ENCODE measurements around the gene G3BP2.
"Not testable (repeated sequence)": the region's sequence is repeated elsewhere in the genome, so short reads cannot be mapped to it uniquely, and the experiment has no call there.

The G3BP2 gene

DNA sequence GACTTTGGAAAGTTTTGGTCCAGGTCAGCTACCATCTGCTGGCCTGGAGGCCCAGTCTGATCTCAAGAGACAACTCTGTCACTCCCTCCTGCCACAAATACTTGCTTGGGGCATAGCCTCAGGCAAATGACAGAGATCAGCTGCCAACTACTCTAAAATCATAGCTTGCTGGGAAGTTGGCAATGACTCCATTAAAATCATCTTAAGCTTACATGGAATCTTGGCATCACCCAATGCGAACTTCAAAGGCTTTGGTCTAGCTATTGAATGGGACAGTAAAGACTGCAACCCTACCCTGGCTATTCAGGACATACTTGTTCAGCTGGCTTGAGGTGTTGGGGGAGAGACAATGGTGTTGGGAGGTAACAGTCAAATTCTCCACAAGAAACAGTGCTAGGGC is 44.2 kb upstream of the G3BP2 start:
- Histone ChIP-seq H3K4me3 (ENCODE audit: insufficient read depth, low read length, poor library complexity, severe bottlenecking) (no peak overlapping the region), H3K9ac (ENCODE audit: low read length) (no peak overlapping the region), H3F3A (ENCODE audit: insufficient read depth) (no peaks in the 10 kb centered on the region), H3K9me3 (ENCODE audit: insufficient read depth, low read length) (no peaks in the 10 kb centered on the region), H3K9me2 (replicated peaks; ENCODE audit: insufficient read depth, low read length) (no peaks in the 10 kb centered on the region), H4K20me1 (ENCODE audit: low read depth, low read length) (no peaks in the 10 kb centered on the region), H3K27me3 (ENCODE audit: low read length) (no peaks in the 10 kb centered on the region), H3K79me2 (ENCODE audit: insufficient read depth, low read length) (no peaks in the 10 kb centered on the region), H3K27ac (ENCODE audit: low read depth, low read length) (no peak overlapping the region), H3K36me3 (ENCODE audit: low read length) (no peaks in the 10 kb centered on the region), H2AFZ (ENCODE audit: low read depth, low read length, severe bottlenecking) (no peak overlapping the region), H3K4me2 (ENCODE audit: low read depth, low read length, poor library complexity, severe bottlenecking) (no peak overlapping the region)
- TF ChIP-seq EZH2phosphoT487 (conservative IDR thresholded peaks at IDR 0.05; ENCODE audit: low read length): no peak
- TF ChIP-seq, protein P1, sequence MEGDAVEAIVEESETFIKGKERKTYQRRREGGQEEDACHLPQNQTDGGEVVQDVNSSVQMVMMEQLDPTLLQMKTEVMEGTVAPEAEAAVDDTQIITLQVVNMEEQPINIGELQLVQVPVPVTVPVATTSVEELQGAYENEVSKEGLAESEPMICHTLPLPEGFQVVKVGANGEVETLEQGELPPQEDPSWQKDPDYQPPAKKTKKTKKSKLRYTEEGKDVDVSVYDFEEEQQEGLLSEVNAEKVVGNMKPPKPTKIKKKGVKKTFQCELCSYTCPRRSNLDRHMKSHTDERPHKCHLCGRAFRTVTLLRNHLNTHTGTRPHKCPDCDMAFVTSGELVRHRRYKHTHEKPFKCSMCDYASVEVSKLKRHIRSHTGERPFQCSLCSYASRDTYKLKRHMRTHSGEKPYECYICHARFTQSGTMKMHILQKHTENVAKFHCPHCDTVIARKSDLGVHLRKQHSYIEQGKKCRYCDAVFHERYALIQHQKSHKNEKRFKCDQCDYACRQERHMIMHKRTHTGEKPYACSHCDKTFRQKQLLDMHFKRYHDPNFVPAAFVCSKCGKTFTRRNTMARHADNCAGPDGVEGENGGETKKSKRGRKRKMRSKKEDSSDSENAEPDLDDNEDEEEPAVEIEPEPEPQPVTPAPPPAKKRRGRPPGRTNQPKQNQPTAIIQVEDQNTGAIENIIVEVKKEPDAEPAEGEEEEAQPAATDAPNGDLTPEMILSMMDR (IDR thresholded peaks at IDR 0.05; ENCODE audit: insufficient read depth, low read length, poor library complexity, severe bottlenecking): no peak

DNA sequence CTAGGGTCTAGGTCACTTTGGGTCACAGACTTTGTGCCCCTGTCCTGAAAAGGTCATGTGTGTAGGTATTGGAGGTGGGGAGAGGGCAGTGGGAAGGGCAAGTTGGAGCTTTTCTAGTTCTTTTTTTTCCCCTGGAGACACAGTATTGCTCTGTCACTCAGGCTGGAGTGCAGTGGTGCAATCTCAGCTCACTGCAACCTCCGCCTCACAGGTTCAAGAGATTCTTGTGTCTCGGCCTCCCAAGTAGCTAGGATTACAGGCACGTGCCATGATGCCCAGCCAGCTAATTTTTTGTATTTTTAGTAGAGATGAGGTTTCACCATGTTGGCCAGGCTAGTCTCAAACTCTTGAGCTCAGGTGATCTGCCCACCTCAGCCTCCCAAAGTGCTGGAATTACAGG is 42.8 kb upstream of the G3BP2 start:
- H3K36me3 ChIP-seq (ENCODE audit: low read length); H3K27ac ChIP-seq (ENCODE audit: low read depth, low read length); H3K9ac ChIP-seq (ENCODE audit: low read length); H3K27me3 ChIP-seq (ENCODE audit: low read length); H3K79me2 ChIP-seq (ENCODE audit: insufficient read depth, low read length); H4K20me1 ChIP-seq (ENCODE audit: low read depth, low read length); H3K4me2 ChIP-seq (ENCODE audit: low read depth, low read length, poor library complexity, severe bottlenecking); H3K4me3 ChIP-seq (ENCODE audit: insufficient read depth, low read length, poor library complexity, severe bottlenecking); H3K9me3 ChIP-seq (ENCODE audit: insufficient read depth, low read length); H2AFZ ChIP-seq (ENCODE audit: low read depth, low read length, severe bottlenecking); H3F3A ChIP-seq (ENCODE audit: insufficient read depth); H3K9me2 ChIP-seq (replicated peaks; ENCODE audit: insufficient read depth, low read length): not testable (repeated sequence)

DNA sequence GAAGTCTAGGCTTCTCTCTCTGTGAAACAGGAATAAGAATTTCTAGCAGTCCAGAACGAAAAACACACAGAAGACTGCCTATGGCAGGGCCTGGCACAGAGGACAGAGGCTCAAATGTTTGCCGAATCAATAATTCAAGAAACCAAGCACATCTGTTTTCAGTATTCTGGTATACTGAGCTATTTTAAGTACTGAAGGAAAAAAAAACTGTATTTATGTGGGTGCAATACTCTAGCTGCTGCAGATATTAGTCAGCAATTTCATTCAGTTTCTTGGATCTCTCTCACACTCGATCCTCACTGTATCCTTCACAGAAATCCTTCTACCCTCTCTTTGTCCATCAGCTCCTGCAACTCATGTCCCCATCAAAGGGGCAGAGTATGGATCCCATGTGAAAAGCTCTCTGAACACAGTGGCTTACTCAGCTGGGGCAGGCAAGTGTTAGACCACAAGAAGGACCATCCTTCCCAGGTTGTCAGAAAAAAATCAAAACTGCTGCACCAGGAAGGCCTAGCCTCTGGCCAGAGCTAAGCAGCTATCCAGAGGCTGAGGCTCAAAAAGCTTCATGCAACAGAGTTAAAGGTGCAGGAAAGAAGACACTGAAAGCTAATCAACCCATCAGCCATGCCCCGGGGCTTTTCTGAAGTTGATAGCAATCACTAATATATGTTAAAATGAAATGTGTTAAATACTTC is 42.0 kb upstream of the G3BP2 start:
- Histone ChIP-seq H2AFZ (ENCODE audit: low read depth, low read length, severe bottlenecking) (no peak overlapping the region), H3F3A (ENCODE audit: insufficient read depth) (no peaks in the 10 kb centered on the region), H3K9me2 (replicated peaks; ENCODE audit: insufficient read depth, low read length) (no peaks in the 10 kb centered on the region), H3K9me3 (ENCODE audit: insufficient read depth, low read length) (no peaks in the 10 kb centered on the region), H3K27me3 (ENCODE audit: low read length) (no peaks in the 10 kb centered on the region), H3K9ac (ENCODE audit: low read length) (no peak overlapping the region), H3K27ac (ENCODE audit: low read depth, low read length) (no peak overlapping the region), H3K4me3 (ENCODE audit: insufficient read depth, low read length, poor library complexity, severe bottlenecking) (no peak overlapping the region), H3K79me2 (ENCODE audit: insufficient read depth, low read length) (no peaks in the 10 kb centered on the region), H3K36me3 (ENCODE audit: low read length) (no peaks in the 10 kb centered on the region), H4K20me1 (ENCODE audit: low read depth, low read length) (no peaks in the 10 kb centered on the region), H3K4me2 (ENCODE audit: low read depth, low read length, poor library complexity, severe bottlenecking) (no peak overlapping the region)
- no peak for TF ChIP-seq EZH2phosphoT487 (conservative IDR thresholded peaks at IDR 0.05; ENCODE audit: low read length)
- TF ChIP-seq, protein P1 (IDR thresholded peaks at IDR 0.05; ENCODE audit: insufficient read depth, low read length, poor library complexity, severe bottlenecking): no peak

DNA sequence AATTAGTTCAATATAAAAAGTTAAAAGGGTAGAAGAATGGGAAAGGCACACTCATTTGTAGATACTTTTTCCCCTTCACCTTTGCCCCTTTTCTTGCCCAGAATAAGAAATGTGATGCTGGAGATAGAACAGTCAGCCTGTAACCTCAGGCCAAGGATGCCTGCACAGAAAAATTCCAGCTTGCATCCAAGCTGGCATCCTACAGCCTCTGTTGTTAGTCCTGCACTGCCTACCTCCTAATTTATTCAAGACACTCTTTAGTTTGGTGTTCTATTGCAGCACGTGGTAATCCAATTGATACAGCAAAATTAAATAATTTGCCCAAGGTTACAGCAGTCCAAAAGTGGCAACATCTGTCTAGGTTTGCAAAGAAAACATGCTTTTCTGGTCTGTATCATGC is 41.5 kb upstream of the G3BP2 start:
- H3F3A ChIP-seq (ENCODE audit: insufficient read depth): no peaks in the 10 kb centered on the region
- H3K27me3 ChIP-seq (ENCODE audit: low read length): no peaks in the 10 kb centered on the region
- H3K4me2 ChIP-seq (ENCODE audit: low read depth, low read length, poor library complexity, severe bottlenecking): no peak overlapping the region
- no peak overlapping the region for H2AFZ ChIP-seq (ENCODE audit: low read depth, low read length, severe bottlenecking)
- TF ChIP-seq EZH2phosphoT487 (conservative IDR thresholded peaks at IDR 0.05; ENCODE audit: low read length): no peak
- TF ChIP-seq, protein P1 (IDR thresholded peaks at IDR 0.05; ENCODE audit: insufficient read depth, low read length, poor library complexity, severe bottlenecking): no peak
- H3K36me3 ChIP-seq (ENCODE audit: low read length): no peaks in the 10 kb centered on the region
- no peaks in the 10 kb centered on the region for H3K9me3 ChIP-seq (ENCODE audit: insufficient read depth, low read length)
- no peaks in the 10 kb centered on the region for H3K79me2 ChIP-seq (ENCODE audit: insufficient read depth, low read length)
- no peak overlapping the region for H3K4me3 ChIP-seq (ENCODE audit: insufficient read depth, low read length, poor library complexity, severe bottlenecking)
- no peaks in the 10 kb centered on the region for H4K20me1 ChIP-seq (ENCODE audit: low read depth, low read length)
- no peak overlapping the region for H3K9ac ChIP-seq (ENCODE audit: low read length)
- no peak overlapping the region for H3K27ac ChIP-seq (ENCODE audit: low read depth, low read length)
- no peaks in the 10 kb centered on the region for H3K9me2 ChIP-seq (replicated peaks; ENCODE audit: insufficient read depth, low read length)

Measured in SU-DHL-6 (cell line).